MM.1S (cell line): Measurements from ENCODE around the gene ZNF778.

ENCODE experiments used
- DNase-seq: peaks from one replicate; pipeline ENCODE4 v3.0.0-alpha.2; 2015
- H2AFZ ChIP-seq: fragments of 300-600 bp; sonication (generic); 2 replicates; pipeline ENCODE4 v1.6.0; 2016; ENCODE audit warnings: antibody characterized with exemption, low read length
- H3F3A ChIP-seq: fragments of 300-600 bp; sonication (generic); 2 replicates; pipeline ENCODE4 v1.6.1; 2016; ENCODE audit warnings: mild to moderate bottlenecking, antibody characterized with exemption, low read length, moderate library complexity, mixed read lengths; ENCODE audit not compliant: insufficient read depth
- H3K27ac ChIP-seq: fragments of 300-600 bp; sonication (generic); 2 replicates; pipeline ENCODE4 v1.5.1; 2016; ENCODE audit warnings: mild to moderate bottlenecking, low read length
- H3K27me3 ChIP-seq: fragments of 300-600 bp; sonication (generic); replicated peaks from 2 replicates; pipeline ENCODE4 v1.6.0; 2016; ENCODE audit warnings: low read length; ENCODE audit not compliant: insufficient read depth
- H3K36me3 ChIP-seq: fragments of 300-600 bp; sonication (generic); replicated peaks from 2 replicates; pipeline ENCODE4 v1.6.1; 2016; ENCODE audit warnings: mild to moderate bottlenecking, low read length, mixed read lengths; ENCODE audit not compliant: insufficient read depth
- H3K4me1 ChIP-seq: fragments of 300-600 bp; sonication (generic); 2 replicates; pipeline ENCODE4 v1.6.1; 2016; ENCODE audit warnings: low read length, mixed read lengths
- H3K4me2 ChIP-seq: fragments of 300-600 bp; sonication (generic); 2 replicates; pipeline ENCODE4 v1.6.0; 2016; ENCODE audit warnings: low read depth, low read length
- H3K4me3 ChIP-seq: fragments of 300-600 bp; sonication (generic); 2 replicates; pipeline ENCODE4 v1.5.1; 2016; ENCODE audit warnings: low read length, mixed read lengths
- H3K79me2 ChIP-seq: fragments of 300-600 bp; sonication (generic); 2 replicates; pipeline ENCODE4 v1.6.1; 2016; ENCODE audit warnings: mixed run types, low read length, mixed read lengths
- H3K9ac ChIP-seq: fragments of 300-600 bp; sonication (generic); 2 replicates; pipeline ENCODE4 v1.6.1; 2016; ENCODE audit warnings: low read length, mixed read lengths
- H3K9me2 ChIP-seq: fragments of 300-600 bp; sonication (generic); replicated peaks from 2 replicates; pipeline ENCODE4 v1.6.1; 2016; ENCODE audit warnings: mild to moderate bottlenecking, low read length, mixed read lengths; ENCODE audit not compliant: insufficient read depth
- H3K9me3 ChIP-seq: fragments of 300-600 bp; sonication (generic); replicated peaks from 2 replicates; pipeline ENCODE4 v1.6.1; 2016; ENCODE audit warnings: mild to moderate bottlenecking, low read length, mixed read lengths; ENCODE audit not compliant: insufficient read depth
- H4K20me1 ChIP-seq: fragments of 300-600 bp; sonication (generic); 2 replicates; pipeline ENCODE4 v1.6.1; 2016; ENCODE audit warnings: mild to moderate bottlenecking, low read length, moderate library complexity, mixed read lengths; ENCODE audit not compliant: insufficient read depth
- CTCF ChIP-seq: fragments of 300-600 bp; sonication (generic); IDR thresholded peaks from 2 replicates; pipeline ENCODE4 v1.5.1; 2016; ENCODE audit warnings: antibody characterized with exemption, low read length, mixed read lengths
- EZH2 ChIP-seq: fragments of 300-600 bp; sonication (generic); optimal IDR thresholded peaks from 2 replicates; pipeline ENCODE3; 2017; ENCODE audit warnings: low read depth, mild to moderate bottlenecking, antibody characterized with exemption, low read length, mixed read lengths
- EZH2phosphoT487 ChIP-seq: fragments of 300-600 bp; sonication (generic); IDR thresholded peaks from 2 replicates; pipeline ENCODE4 v1.6.1; 2018; ENCODE audit warnings: antibody characterized with exemption, low read length

Gene ZNF778

GRCh38 chr16:89200850-89201411 is 16.6 kb upstream of the ZNF778 start:
- no peak overlapping the region for H3K4me2 ChIP-seq
- H2AFZ ChIP-seq = no peak overlapping the region
- no peaks in the 10 kb centered on the region for H3K27me3 ChIP-seq
- no peaks in the 10 kb centered on the region for H3F3A ChIP-seq
- no peaks in the 10 kb centered on the region for H3K36me3 ChIP-seq
- no peaks in the 10 kb centered on the region for H3K79me2 ChIP-seq
- H4K20me1 ChIP-seq = no peaks in the 10 kb centered on the region
- DNase-seq = no peak
- H3K9ac ChIP-seq = no peak overlapping the region
- no peaks in the 10 kb centered on the region for H3K4me1 ChIP-seq
- no peak overlapping the region for H3K27ac ChIP-seq
- no peaks in the 10 kb centered on the region for H3K9me3 ChIP-seq
- H3K9me2 ChIP-seq = no peaks in the 10 kb centered on the region
- no peak overlapping the region for H3K4me3 ChIP-seq
- TF ChIP-seq CTCF (no peak), EZH2 (no peak)

GRCh38 chr16:89201439-89202377 is 15.8 kb upstream of the ZNF778 start:
- no peaks in the 10 kb centered on the region for H3K9me3 ChIP-seq

GRCh38 chr16:89202422-89203215 is 14.9 kb upstream of the ZNF778 start:
- Histone ChIP-seq H3K9me2 (no peaks in the 10 kb centered on the region), H3K4me2 (no peak overlapping the region), H4K20me1 (no peaks in the 10 kb centered on the region), H3K9me3 (no peaks in the 10 kb centered on the region), H3K4me1 (no peaks in the 10 kb centered on the region), H3F3A (no peaks in the 10 kb centered on the region), H3K4me3 (no peak overlapping the region), H3K36me3 (no peaks in the 10 kb centered on the region), H3K27me3 (no peaks in the 10 kb centered on the region; the same call in 1 of the 2 replicates), H3K79me2 (no peaks in the 10 kb centered on the region), H2AFZ (no peak overlapping the region), H3K27ac (no peak overlapping the region), H3K9ac (no peak overlapping the region)
- TF ChIP-seq CTCF (no peak), EZH2 (no peak), EZH2phosphoT487 (no peak)
- no peak for DNase-seq

More at GRCh38 chr16:89201439-89202377, 15.8 kb upstream of the ZNF778 start:
- H3K27ac ChIP-seq = no peak overlapping the region
- H3K4me1 ChIP-seq = no peaks in the 10 kb centered on the region
- H3K9me2 ChIP-seq = no peaks in the 10 kb centered on the region
- no peaks in the 10 kb centered on the region for H3K36me3 ChIP-seq
- no peaks in the 10 kb centered on the region for H4K20me1 ChIP-seq
- H2AFZ ChIP-seq = no peak overlapping the region
- H3K4me2 ChIP-seq = no peak overlapping the region
- no peak overlapping the region for H3K9ac ChIP-seq
- TF ChIP-seq EZH2 (no peak), CTCF (no peak), EZH2phosphoT487 (no peak)
- no peaks in the 10 kb centered on the region for H3K79me2 ChIP-seq
- no peak for DNase-seq
- no peaks in the 10 kb centered on the region for H3F3A ChIP-seq
- H3K27me3 ChIP-seq = no peaks in the 10 kb centered on the region
- no peak overlapping the region for H3K4me3 ChIP-seq
